GM12873 (cell line): ENCODE measurements around the gene CNOT8.

Experiments used
- TF ChIP-seq, protein P1 (sequence below): IDR thresholded peaks from 2 replicates; pipeline ENCODE4 v1.5.1; 2012; ENCODE audit warnings: low read depth, mild to moderate bottlenecking, moderate library complexity, low read length, control low read depth; ENCODE audit not compliant: insufficient read depth; ENCODE audit errors: missing control alignments

Gene CNOT8

GRCh38 chr5:154837009-154837901 lies 21.2 kb upstream of the CNOT8 start:
- TF ChIP-seq, protein P1, sequence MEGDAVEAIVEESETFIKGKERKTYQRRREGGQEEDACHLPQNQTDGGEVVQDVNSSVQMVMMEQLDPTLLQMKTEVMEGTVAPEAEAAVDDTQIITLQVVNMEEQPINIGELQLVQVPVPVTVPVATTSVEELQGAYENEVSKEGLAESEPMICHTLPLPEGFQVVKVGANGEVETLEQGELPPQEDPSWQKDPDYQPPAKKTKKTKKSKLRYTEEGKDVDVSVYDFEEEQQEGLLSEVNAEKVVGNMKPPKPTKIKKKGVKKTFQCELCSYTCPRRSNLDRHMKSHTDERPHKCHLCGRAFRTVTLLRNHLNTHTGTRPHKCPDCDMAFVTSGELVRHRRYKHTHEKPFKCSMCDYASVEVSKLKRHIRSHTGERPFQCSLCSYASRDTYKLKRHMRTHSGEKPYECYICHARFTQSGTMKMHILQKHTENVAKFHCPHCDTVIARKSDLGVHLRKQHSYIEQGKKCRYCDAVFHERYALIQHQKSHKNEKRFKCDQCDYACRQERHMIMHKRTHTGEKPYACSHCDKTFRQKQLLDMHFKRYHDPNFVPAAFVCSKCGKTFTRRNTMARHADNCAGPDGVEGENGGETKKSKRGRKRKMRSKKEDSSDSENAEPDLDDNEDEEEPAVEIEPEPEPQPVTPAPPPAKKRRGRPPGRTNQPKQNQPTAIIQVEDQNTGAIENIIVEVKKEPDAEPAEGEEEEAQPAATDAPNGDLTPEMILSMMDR: no peak

GRCh38 chr5:154840435-154841272 lies 17.8 kb upstream of the CNOT8 start:
- TF ChIP-seq, protein P1: no peak

- TF ChIP-seq, protein P1: no peak
Measured at GRCh38 chr5:154841273-154841661, 17.2 kb upstream of the CNOT8 start.

DNA sequence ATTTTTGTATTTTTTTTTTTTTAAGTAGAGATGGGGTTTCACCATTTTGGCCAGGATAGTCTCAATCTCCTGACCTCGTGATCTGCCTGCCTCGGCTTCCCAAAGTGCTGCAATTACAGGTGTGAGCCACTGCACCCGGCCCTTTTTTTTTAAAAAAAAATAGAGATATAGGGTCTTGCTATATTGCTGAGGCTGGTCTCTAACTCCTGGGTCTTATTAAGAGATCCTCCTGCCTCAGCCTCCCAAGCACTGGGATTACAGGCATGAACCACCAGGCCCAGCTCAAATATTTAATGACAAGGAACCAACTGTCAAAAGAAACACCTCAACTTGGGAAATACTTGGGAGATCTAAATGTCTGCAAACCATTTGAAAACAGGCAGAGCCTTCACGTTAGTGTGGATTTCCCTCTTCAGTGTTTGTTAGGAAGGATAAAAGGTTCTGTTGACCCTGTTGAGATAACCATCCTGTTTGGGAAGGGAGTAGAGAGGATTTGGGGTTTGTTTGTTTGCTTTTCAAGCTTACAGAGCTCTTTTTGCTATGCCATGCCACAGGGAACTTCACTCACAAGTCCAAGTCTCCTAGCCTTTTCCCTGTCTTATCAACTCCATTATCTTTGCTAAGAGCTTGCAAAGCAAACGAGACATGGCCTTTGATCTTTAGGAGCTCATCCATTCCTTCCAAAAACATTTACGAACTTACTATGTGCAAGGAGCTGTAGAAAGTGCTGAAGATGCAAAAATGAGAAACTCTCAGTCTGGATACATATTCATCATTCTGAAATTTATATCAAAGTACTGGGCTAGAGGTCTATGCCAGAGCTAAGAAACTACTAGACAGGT lies 15.5 kb upstream of the CNOT8 start:
- TF ChIP-seq, protein P1: no peak

DNA sequence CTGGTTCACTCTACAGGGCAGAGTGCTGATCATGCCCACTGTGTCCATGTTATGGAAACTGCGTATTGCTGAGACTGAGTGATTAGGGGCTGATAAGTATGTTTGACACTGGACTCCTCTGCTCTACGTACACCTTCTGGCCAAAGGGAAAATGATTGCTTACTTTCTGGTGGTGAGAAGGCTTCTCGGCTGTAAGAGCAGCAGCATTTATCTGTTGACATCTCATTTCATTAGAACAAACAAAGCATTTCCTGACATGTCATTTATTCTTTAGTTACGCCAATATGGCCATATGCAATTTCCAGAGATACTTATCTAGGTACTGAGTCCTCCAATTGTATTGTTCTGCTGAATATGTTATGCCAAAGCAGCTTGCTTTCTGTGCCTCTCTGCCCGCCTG lies 13.6 kb upstream of the CNOT8 start:
- TF ChIP-seq, protein P1: no peak

GRCh38 chr5:154849264-154849785 lies 9.1 kb upstream of the CNOT8 start:
- TF ChIP-seq, protein P1: no peak

GRCh38 chr5:154849791-154850201 lies 8.6 kb upstream of the CNOT8 start:
- TF ChIP-seq, protein P1: no peak
